Vagina (tissue), 2 donors: ENCODE data around the gene REV3L.

Source experiments
- POLR2A ChIP-seq, 2 donors: fragments of 450-650 bp; IDR thresholded peaks; one replicate each; pipeline ENCODE4 v1.6.1; 2017; ENCODE audit warnings: antibody characterized with exemption in 2 of 2, mild to moderate bottlenecking in 2 of 2, moderate library complexity in 2 of 2
- POLR2AphosphoS5 ChIP-seq, 2 donors: sonication (generic); formaldehyde crosslinking; IDR thresholded peaks; one replicate each; pipeline ENCODE4 v1.9.0; 2017; ENCODE audit warnings: antibody characterized with exemption in 2 of 2, mild to moderate bottlenecking in 2 of 2, low read depth in 1 of 2; ENCODE audit not compliant: insufficient read depth in 1 of 2
- TF ChIP-seq, protein P1 (sequence below), 3 experiments: fragments of 450-650 bp in 2 of 3; fragments of 200-600 bp in 1 of 3; sonication (generic) in 1 of 3; IDR thresholded peaks; one replicate each; pipeline ENCODE4 v1.5.1; 2017 to 2019; ENCODE audit warnings: antibody characterized with exemption in 3 of 3, mild to moderate bottlenecking in 2 of 3, moderate library complexity in 2 of 3

- TF ChIP-seq POLR2A (IDR thresholded peaks at IDR 0.05) (no peak), POLR2AphosphoS5 (IDR thresholded peaks at IDR 0.05; ENCODE audit: insufficient read depth in 1 of 2, low read depth in 1 of 2) (no peak)
- TF ChIP-seq, protein P1, sequence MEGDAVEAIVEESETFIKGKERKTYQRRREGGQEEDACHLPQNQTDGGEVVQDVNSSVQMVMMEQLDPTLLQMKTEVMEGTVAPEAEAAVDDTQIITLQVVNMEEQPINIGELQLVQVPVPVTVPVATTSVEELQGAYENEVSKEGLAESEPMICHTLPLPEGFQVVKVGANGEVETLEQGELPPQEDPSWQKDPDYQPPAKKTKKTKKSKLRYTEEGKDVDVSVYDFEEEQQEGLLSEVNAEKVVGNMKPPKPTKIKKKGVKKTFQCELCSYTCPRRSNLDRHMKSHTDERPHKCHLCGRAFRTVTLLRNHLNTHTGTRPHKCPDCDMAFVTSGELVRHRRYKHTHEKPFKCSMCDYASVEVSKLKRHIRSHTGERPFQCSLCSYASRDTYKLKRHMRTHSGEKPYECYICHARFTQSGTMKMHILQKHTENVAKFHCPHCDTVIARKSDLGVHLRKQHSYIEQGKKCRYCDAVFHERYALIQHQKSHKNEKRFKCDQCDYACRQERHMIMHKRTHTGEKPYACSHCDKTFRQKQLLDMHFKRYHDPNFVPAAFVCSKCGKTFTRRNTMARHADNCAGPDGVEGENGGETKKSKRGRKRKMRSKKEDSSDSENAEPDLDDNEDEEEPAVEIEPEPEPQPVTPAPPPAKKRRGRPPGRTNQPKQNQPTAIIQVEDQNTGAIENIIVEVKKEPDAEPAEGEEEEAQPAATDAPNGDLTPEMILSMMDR (IDR thresholded peaks at IDR 0.05), result no peak
Measured at GRCh38 chr6:111329882-111330633, 153.0 kb downstream of the REV3L start.
